GM18909 (cell line): ENCODE results near the gene PCNP.
"Not testable (repeated sequence)": the region's sequence is repeated elsewhere in the genome, so short reads cannot be mapped to it uniquely, and the experiment has no call there.

ENCODE experiments used
- ATAC-seq: cut with Tn5 transposase; IDR thresholded peaks from one replicate; pipeline ENCODE4 v1.9.1; 2021; ENCODE audit warnings: mild to moderate bottlenecking; ENCODE audit not compliant: unreplicated experiment, poor library complexity

Gene PCNP

DNA sequence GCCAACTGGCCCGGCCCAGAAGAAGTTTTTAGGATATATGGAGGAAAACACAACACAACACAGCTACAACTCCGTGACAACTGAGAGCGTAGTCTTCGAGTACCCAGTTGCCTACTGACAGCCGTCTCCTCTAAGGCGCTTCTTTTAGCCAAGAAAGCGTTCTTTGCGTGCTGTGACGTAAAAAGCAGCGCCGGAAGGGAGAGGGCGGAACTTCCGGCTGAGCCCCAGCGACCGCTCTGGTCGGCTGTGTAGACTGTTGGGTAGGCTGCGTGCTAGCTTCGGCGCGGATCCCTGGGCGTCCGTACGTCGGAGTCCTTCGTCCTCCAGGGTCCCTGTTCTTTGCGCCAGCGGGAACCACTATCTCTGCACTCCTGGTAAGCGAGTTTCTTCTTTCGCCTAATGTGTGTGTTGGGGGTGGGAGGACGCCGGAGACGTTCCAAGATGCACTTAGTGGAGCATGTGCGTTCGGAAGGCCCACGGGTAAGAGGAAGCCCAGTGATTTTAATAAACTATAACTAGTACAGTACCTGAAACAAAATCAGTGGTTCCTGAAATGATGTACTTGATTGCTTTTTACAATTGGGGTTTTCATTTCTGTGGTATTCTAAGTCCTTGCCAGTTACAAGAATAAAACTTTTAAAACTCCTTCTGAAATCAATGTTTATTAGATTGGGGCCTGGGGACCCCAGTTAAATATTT is 12.2 kb upstream of the PCNP start, which contains the start of gene TRMT10C:
TRMT10C (plus strand) TSS at position 239 of the 699 bp plus-strand sequence. CDS start 2,914 bp downstream, outside the sequence.
- peak; percentile 100 for ATAC-seq

DNA sequence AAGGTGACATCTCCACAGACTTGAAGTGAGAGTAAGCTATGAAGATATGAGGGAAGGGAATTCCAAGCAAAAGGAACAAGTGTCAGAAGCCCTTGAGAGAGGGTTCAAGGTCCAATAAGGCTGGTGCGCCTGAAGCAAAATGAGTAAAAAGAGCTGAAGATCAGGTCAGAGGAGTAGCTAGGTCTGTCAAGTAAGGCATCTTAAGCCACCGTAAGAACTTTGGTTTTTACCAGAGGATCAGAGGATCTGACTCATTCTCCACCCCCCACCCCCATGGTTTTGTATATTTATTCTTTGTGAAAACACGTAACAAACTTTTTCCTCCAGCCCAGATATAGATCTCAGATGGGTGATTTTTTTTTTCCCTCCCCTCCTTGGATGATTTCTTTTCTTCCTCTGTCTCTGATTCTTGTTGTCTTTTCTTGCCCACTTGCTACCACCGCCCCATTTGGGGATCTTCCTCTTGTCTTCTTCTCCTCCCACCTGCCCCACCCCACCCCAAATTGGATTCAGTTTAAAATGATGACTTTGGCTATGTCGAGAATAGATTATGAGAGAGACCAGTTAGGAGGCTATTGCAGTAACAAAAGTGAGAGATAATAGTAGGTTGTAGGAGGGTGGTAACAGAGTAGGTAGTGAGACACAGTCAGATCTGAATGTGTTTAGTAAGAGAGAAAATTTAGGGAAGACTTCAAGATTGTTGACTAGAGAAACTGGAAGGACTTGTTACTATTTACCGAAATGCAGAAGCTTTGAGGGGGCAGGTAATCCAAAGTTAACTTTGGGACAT is 6.3 kb upstream of the PCNP start:
- no peak for ATAC-seq

DNA sequence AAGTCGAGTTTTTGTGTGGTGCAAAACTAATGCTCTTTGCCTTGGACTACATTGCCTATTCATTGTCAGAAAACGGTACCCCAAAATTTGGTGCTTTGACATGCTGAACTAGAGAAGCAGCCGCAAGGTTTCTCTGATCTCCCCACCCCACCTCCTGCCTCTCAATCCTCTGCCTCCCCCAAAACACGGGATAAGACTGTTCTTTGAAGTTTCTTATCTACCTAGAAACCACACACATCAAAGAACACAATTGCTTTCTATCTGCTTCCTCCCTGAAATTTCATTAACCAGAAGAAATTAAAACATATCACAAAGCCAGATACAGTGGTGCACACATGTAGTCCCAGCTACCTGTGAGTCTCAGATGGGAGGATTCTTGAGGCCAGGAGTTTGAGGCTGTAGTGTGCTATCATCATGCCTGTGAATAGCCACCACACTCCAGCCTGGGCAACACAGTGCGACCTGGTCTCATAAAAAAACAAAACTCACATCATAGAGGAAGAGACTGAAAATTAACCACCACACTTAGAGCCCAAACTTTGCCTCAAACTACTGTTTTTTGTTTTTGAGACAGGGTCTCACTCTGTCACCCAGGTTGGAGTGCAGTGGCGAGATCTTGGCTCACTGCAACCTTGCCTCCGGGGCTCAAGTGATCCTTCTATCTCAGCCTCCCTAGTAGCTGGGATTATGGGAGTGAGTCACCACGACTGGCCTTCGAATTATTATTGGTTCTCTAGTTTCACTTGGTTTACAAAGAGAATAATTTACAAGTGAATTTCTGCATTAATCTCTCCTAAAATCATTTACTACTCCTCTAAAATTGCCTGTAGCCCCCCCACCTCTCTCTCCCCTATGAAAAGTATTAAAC is 2.7 kb upstream of the PCNP start:
- no peak for ATAC-seq

DNA sequence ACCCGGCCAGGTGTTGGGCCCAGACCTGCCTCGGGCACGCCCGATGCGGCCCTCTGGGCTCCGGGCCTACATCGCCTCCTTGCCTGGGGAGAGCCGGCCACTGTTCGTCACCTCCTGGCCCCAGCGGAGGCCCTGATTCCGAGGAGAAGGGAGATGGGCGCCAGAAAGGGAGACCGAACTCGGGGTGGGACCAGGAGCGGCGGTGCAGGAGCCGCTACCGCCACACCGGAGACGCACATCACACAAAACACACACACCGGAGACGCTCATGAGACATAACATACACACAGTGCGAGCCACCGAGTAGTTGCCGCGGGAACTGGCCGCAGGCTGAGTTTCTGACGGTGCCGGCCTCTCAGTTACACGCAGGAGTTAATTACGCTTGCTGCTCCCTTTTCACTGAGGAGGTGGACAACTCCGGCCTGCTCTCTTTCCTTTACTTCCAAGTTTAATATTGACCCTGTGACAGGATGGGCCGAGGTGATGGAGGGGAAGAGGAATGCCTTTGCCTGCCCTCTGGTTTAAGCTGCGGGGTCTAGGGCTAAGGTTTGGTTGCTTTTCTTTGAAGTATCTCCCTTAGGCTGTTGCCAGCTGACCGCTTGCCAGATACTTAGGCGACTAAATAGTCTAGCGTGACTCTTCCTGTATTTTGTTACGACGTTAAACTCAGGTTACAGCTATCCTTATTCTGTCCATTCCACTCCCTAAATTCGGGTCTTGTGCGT is 570 bp downstream of the PCNP start:
- peak; percentile 51 for ATAC-seq

DNA sequence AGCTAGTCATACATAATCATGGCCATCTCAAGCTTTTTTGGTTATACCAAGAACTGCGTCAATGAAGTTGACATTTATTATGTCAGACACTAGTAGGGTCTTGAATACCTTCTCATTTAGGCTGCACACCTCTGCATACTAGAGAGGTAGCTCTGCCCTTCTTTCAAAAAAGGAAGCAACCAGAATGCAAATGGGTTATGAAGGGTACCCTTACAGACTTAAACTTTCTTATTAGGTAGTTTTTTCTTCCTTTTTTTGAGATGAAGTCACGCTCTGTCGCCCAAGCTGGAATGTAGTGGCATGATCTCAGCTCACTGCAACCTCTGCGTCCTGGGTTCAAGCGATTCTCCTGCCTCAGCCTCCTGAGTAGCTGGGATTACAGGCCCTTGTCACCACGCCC is 3.3 kb downstream of the PCNP start:
- no peak for ATAC-seq

DNA sequence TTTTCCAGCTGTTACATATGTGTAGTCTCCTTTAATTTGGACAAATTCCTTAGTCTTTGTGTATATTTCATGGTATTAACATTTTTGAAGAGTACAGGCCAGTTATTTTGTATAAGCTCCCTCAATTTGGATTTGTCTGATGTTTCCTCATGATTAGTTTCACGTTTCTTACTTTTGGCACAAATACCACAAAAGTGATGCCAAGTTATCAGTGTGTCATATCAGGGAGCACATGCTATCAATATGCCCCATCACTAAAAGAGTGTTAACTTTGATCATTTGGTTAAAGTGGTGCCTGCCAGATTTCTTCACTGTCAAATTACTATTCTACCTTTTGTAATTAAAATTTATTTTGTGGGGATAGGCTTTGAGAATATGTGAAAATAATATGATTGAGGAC is 14.6 kb downstream of the PCNP start:
- ATAC-seq, result no peak

DNA sequence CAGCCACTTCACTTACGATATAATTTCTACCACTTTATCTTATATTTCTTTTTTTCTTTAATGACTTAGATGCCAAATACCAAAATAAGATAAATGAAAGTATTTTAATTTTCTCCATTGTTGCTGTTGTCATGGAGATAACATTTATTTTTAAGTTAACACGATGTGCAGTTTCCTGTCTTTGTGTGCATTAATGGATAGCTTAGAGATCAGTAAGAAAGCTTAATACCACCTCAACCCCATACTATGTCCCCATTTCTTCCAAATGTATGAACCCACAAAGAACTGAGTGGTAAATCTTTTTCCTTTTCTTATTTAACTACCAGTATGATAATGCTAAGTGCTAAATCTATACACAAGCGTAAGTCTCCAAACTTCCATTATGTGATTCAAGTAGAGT is 17.1 kb downstream of the PCNP start:
- ATAC-seq, result no peak

DNA sequence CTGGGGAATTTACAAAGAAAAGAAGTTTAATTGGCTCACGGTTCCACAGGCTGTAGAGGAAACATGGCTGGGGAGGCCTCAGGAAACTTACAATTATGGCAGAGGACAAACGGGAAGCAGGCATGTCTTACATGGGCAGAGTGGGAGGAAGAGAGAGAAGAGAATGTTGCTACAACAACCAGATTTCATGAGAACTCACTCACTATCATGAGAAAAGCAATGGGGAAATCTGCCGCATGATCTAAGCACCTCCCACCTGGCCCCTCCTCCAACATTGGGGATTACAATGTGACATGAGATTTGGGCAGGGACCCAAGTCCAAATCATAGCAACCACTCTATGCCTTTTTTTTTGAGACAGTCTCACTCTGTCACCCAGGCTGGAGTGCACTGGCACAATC is 28.8 kb downstream of the PCNP start:
- ATAC-seq, result no peak

DNA sequence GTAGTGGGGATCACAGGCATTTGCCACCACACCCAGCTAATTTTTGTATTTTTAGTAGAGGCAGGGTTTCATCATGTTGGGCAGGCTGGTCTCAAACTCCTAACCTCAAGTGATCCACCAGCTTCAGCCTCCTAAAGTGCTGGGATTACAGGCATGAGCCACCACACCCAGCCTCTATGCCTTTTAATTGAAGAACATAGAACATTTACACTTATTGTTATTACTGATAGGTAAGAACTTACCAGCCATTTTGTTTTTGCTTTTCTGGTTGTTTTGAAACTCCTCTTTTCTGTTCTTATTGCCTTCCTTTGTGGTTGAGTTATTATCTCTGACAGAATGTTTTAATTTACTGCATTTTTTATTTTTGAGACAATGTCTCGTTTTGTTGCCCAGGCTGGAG is 29.2 kb downstream of the PCNP start:
- no peak for ATAC-seq

DNA sequence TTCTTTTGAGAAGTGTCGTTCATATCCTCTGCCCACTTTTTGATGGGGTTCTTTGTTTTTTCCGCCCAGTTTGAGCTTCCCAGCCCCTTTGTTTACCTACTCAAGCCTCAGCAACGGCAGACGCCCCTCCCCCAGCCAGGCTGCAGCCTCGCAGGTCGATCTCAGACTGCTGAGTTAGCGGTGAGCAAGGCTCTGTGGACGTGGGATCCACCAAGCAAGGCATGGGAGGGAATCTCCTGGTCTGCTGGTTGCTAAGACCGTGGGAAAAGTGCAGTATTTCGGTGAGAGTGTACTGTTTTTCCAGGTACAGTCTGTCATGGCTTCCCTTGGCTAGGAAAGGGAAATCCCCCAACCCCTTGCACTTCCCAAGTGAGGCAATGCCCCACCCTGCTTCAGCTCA is 31.4 kb downstream of the PCNP start:
- ATAC-seq, result not testable (repeated sequence)

DNA sequence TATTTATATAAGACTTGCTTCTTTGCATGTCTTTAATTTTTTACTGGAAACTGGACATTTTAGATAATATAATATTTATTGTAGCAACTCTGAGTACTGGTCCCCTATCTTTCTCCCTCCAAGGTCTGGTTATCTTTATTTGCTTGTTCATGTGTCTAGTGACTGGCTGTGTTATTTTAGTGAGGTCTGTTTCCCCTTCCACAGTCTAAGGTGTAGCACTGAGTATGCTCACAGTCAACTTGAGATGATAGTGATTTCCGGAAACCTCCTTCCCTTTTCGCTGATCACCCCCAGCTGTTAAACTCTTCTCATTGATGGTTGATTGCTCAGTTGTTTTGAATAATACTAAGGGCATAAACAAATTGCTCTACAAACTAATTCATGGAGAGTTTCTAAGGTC is 37.0 kb downstream of the PCNP start:
- ATAC-seq, result no peak

DNA sequence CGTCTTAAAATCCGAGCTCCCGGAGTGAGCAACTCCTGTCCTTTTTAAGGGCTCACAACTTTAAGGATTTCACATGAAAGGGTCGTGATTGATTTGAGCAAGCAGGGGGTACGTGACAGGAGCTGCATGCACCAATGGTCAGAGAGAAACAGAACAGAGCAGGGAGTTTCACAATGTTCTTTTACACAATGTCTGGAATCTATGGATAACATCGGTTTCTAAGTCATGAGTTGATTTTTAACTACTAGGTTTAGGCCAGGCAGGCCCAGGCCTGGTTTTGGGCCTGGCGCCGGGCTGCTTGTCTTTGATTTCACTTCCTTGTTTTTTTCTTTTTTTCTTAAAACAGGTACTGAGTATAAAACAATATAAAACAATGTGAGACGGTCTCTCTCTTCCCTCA is 39.0 kb downstream of the PCNP start:
- not testable (repeated sequence) for ATAC-seq

DNA sequence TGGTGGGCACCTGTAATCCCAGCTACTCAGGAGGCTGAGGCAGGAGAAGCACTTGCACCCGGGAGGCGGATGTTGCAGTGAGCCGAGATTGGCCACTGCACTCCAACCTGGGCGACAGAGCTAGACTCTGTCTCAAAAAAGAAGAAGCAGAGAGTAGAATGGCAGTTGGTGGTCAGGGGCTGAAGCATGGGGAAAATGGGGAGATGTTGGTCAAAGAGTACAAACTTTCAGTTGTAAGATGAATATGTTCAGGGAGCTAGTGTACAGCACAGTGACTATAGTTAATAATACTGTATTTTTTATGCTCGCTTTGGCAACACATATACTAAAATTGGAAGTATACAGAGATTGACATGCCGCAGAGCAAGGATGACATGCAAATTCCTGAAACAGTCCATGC is 41.5 kb downstream of the PCNP start:
- ATAC-seq, result no peak

DNA sequence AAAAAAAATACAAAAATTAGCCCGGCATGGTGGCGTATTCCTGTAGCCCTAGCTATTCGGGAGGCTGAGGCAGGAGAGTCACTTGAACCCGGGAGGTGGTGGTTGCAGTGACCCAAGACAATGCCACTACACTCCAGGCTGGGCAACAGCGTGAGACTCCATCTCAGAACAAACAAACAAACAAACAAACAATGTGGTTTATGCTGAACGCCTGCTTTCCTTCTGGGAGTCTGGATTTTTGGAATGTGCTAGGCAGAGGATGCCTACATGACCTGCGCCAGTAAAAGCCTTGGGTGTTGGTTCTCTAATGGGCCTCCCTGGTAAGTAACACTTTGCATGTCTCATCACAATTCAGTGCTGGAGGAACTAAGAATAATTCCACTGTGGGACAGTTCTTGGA is 43.5 kb downstream of the PCNP start:
- ATAC-seq, result no peak

DNA sequence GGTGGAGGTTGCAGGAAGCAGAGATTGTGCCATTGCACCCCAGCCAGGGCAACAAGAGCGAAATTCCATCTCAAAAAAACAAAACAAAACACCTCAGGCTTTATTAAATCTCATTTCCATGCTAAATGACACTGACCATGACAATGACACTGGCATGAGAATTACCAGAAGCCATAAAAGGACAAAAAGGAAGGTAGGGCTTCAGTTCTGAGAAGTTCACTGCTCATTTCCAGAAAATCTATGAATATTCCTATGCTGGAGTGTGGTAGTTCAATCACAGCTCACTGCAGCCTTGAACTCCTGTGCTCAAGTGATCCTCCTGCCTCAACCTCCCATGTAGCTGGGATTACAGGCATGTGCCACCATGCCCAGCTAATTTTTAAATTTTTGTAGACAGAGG is 44.7 kb downstream of the PCNP start:
- no peak for ATAC-seq

DNA sequence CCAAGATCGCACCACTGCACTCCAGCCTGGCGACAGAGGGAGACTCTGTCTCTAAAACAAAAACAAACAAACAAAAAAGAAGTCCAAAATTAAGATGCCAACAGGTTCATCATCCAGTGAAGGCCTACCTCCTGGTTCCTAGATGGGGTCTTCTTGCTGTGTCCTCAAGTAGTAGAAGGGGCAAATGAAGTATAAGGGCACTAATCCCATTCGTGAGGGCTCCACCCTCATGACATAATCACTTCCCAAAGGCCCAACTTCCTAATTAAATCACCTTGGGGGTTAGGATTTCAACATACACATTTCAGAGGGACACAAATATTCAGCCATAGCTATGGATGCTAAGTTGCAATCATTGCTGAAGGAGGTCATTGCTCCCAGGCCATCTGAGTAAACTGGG is 45.8 kb downstream of the PCNP start:
- ATAC-seq, result no peak

DNA sequence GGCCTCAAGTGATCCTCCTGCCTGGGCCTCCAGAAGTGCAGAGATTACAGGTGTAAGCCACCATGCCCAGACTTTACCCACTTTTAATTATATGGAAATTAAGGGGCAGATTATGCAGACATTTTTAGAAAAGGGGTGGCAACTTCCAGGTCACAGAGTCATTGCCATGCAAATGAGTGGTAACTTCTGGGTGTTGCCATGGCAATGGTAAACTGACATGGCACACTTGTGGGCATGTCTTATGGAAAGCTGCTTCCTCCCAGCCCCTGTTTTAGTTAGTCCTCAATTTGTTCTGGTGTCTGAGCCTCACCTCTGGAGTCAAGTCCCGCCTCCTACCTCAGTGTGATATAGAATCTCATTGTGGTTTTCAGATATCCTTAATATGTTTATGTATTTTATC is 49.7 kb downstream of the PCNP start:
- no peak for ATAC-seq

DNA sequence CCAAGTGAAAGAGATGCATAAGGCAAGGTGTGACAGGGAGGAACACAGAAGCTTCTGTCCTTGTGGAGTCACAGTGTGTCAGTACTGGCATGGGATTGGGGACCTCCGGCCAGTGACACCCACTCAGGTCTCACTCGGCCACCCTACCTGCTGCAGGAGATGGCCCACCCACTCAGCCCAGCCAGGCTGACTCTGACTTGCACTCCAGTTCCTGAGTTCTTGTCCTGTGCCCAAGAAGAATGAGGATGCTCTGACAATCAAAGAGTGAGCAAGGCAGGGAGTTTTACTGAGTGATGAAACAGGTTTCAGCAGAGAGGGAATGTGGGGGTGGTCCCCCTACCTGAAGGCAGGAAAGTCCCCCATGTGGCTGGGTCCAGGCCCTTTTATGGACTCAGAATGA is 50.9 kb downstream of the PCNP start:
- ATAC-seq, result no peak

DNA sequence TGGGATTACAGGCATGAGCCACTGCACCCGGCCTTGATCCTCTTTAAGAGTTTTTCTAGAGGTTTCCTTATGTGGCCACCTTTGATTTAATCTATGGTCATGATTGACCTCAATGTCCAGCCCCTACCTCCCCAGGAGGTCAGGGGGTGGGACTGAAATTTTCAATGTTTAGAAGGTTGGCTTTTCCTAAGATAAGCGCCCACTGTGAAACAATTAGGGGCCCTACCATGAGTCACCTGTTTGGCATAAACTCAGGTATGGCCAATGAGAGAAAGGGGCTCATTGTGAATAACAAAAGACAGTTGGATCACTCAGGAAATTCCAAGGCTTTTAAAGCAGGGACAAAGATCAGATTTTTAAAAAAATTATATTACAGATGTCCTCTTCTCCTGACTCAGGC is 51.9 kb downstream of the PCNP start:
- ATAC-seq, result no peak

DNA sequence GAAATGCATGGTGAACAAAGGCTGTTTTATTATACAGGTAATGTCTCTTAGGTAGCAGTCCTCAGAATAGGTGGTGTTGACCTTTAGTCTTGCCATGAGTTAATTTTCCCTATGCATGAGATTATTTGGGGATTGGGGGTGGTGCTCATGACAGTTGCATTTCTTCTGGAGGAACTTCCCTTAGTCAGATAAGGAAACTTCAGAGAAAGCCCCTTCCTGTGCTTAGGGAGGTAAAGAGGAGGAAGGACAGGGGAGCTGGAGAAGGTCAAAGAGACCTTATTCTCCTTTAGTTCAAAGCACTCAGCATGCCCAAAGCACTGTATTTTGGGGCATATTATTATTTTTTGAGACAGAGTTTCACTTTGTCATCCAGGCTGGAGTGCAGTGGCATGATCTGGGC is 55.2 kb downstream of the PCNP start:
- ATAC-seq, result no peak
